H1 (cell line): ENCODE data around the gene FEV. TPM values are rescaled to one million over a fixed set of nuclear protein-coding genes. Genes with fewer than 3 reads are reported as not detected.

Source experiments
- CTCF ChIA-PET: fragments of 300-600 bp; sonication (Branson Sonifier 250); formaldehyde crosslinking; loops from one replicate; lab custom pipeline; 2021; ENCODE audit not compliant: partially characterized antibody; lab: Charles Lee
- POLR2A ChIA-PET: fragments of 300-600 bp; sonication (Branson Sonifier 250); formaldehyde crosslinking; loops from one replicate; lab custom pipeline; 2021; ENCODE audit warnings: inconsistent platforms; ENCODE audit not compliant: partially characterized antibody; lab: Charles Lee
- DNase-seq, 2 experiments: peaks; one replicate each; pipeline versions ENCODE4 v3.0.0 to v3.0.0-alpha.2; 2010 to 2022; ENCODE audit warnings: low spot score in 2 of 2, low read depth in 1 of 2, mixed read lengths in 1 of 2
- FAIRE-seq: peaks from 2 replicates; lab custom pipeline; 2011; peaks lifted over from hg19 to GRCh38; lab: Jason Lieb, UNC
- H2AFZ ChIP-seq: 2 replicates; pipeline ENCODE4 v1.8.1; 2012; ENCODE audit warnings: low read length, inconsistent platforms
- H2AK5ac ChIP-seq: 2 replicates; pipeline ENCODE4 v1.6.1; 2013; ENCODE audit warnings: low read depth, low read length
- H2BK120ac ChIP-seq: replicated peaks from 2 replicates; pipeline ENCODE3; 2013; ENCODE audit warnings: low read depth, low read length, inconsistent platforms
- H2BK12ac ChIP-seq: 2 replicates; pipeline ENCODE4 v1.6.1; 2013; ENCODE audit warnings: low read depth, low read length
- H2BK15ac ChIP-seq: 2 replicates; pipeline ENCODE4 v1.6.1; 2013; ENCODE audit warnings: low read length
- H2BK20ac ChIP-seq: 2 replicates; pipeline ENCODE4 v1.6.1; 2013; ENCODE audit warnings: low read length
- H2BK5ac ChIP-seq: 2 replicates; pipeline ENCODE4 v1.6.1; 2013; ENCODE audit warnings: low read depth, low read length
- H3K14ac ChIP-seq: 2 replicates; pipeline ENCODE4 v1.6.1; 2013; ENCODE audit warnings: inconsistent platforms; ENCODE audit not compliant: insufficient read length
- H3K18ac ChIP-seq: 2 replicates; pipeline ENCODE4 v1.6.1; 2013; ENCODE audit warnings: low read length; ENCODE audit errors: extremely low read depth
- H3K23ac ChIP-seq: 2 replicates; pipeline ENCODE4 v1.6.1; 2013; ENCODE audit warnings: inconsistent platforms; ENCODE audit not compliant: insufficient read length
- H3K23me2 ChIP-seq: 2 replicates; pipeline ENCODE4 v1.6.1; 2013; ENCODE audit warnings: low read depth, low read length
- H3K27ac ChIP-seq: 2 replicates; pipeline ENCODE4 v1.6.1; 2011; ENCODE audit warnings: low read depth, low read length, inconsistent platforms
- H3K27me3 ChIP-seq, 4 experiments: replicated peaks in 1 of 4; 1 replicate in 1 of 4; 2 replicates in 3 of 4; pipeline versions ENCODE4 v1.6.1 to v1.8.1; 2011 to 2013; ENCODE audit warnings: low read length in 3 of 4, mild to moderate bottlenecking in 3 of 4, inconsistent platforms in 2 of 4, mixed read lengths in 2 of 4, moderate library complexity in 1 of 4; ENCODE audit not compliant: control insufficient read depth in 3 of 4, insufficient read depth in 3 of 4; ENCODE audit errors: extremely low read depth in 1 of 4
- H3K36me3 ChIP-seq, 4 experiments: 2 replicates each; pipeline versions ENCODE4 v1.6.1 to v1.8.1; 2011 to 2013; ENCODE audit warnings: mild to moderate bottlenecking in 4 of 4, low read length in 3 of 4, moderate library complexity in 2 of 4, control low read depth in 1 of 4, inconsistent platforms in 1 of 4; ENCODE audit not compliant: insufficient read depth in 4 of 4, control insufficient read depth in 2 of 4
- H3K4ac ChIP-seq: replicated peaks from 2 replicates; pipeline ENCODE3; 2013; ENCODE audit warnings: low read length, low read depth, mixed read lengths, inconsistent platforms; ENCODE audit not compliant: insufficient read length
- H3K4me1 ChIP-seq, 4 experiments: replicated peaks in 1 of 4; 1 replicate in 1 of 4; 2 replicates in 3 of 4; pipeline versions ENCODE4 v1.6.1 to v1.8.1; 2011 to 2013; ENCODE audit warnings: low read length in 3 of 4, inconsistent platforms in 2 of 4, mixed read lengths in 1 of 4; ENCODE audit not compliant: insufficient read depth in 4 of 4, control insufficient read depth in 3 of 4
- H3K4me2 ChIP-seq, 2 experiments: 2 replicates each; pipeline versions ENCODE4 v1.6.1 to v1.8.1; 2011 to 2013; ENCODE audit warnings: low read depth in 2 of 2, low read length in 2 of 2, control low read depth in 1 of 2, inconsistent platforms in 1 of 2, mild to moderate bottlenecking in 1 of 2; ENCODE audit not compliant: insufficient read depth in 1 of 2
- H3K4me3 ChIP-seq, 4 experiments: fragments of 200-600, 300-600 bp in 1 of 4; sonication (generic), shearing (Covaris generic), sonication (Bioruptor Twin) in 1 of 4; 2 replicates each; pipeline versions ENCODE4 v1.5.1 to v1.8.1; 2011 to 2016; ENCODE audit warnings: low read length in 4 of 4, low read depth in 3 of 4, control low read depth in 2 of 4, inconsistent platforms in 2 of 4, mild to moderate bottlenecking in 2 of 4, mixed read lengths in 1 of 4, moderate library complexity in 1 of 4; ENCODE audit not compliant: insufficient read depth in 2 of 4; ENCODE audit errors: extremely low read depth in 1 of 4
- H3K56ac ChIP-seq: replicated peaks from 2 replicates; pipeline ENCODE3; 2013; ENCODE audit warnings: low read depth, mild to moderate bottlenecking, mixed read lengths, low read length, inconsistent platforms; ENCODE audit not compliant: insufficient read length
- H3K79me1 ChIP-seq: 2 replicates; pipeline ENCODE4 v1.6.1; 2013; ENCODE audit warnings: low read depth, low read length, control low read depth
- H3K79me2 ChIP-seq, 2 experiments: 2 replicates each; pipeline versions ENCODE4 v1.6.1 to v1.8.1; 2012 to 2013; ENCODE audit warnings: low read length in 2 of 2, mild to moderate bottlenecking in 2 of 2, inconsistent platforms in 1 of 2; ENCODE audit not compliant: insufficient read depth in 2 of 2, control insufficient read depth in 1 of 2
- H3K9ac ChIP-seq, 4 experiments: replicated peaks in 1 of 4; 1 replicate in 1 of 4; 2 replicates in 3 of 4; pipeline versions ENCODE4 v1.6.1 to v1.8.1; 2011 to 2013; ENCODE audit warnings: low read depth in 3 of 4, low read length in 3 of 4, control low read depth in 2 of 4, mild to moderate bottlenecking in 2 of 4, moderate library complexity in 2 of 4, inconsistent platforms in 1 of 4; ENCODE audit errors: extremely low read depth in 1 of 4
- H3K9me3 ChIP-seq, 2 experiments: 2 replicates each; pipeline versions ENCODE4 v1.6.1 to v1.8.1; 2012 to 2013; ENCODE audit warnings: mild to moderate bottlenecking in 2 of 2, moderate library complexity in 2 of 2, control low read depth in 1 of 2, inconsistent platforms in 1 of 2, low read depth in 1 of 2, low read length in 1 of 2, mixed read lengths in 1 of 2; ENCODE audit not compliant: insufficient read depth in 2 of 2
- H4K20me1 ChIP-seq, 2 experiments: replicated peaks in 1 of 2; 2 replicates each; pipeline versions ENCODE3 to v1.8.1; 2011 to 2013; ENCODE audit warnings: inconsistent platforms in 2 of 2, low read length in 2 of 2, mild to moderate bottlenecking in 1 of 2; ENCODE audit not compliant: insufficient read depth in 2 of 2, control insufficient read depth in 1 of 2
- H4K5ac ChIP-seq: 2 replicates; pipeline ENCODE4 v1.6.1; 2013; ENCODE audit warnings: low read length, low read depth, mixed read lengths, inconsistent platforms; ENCODE audit not compliant: insufficient read length
- H4K8ac ChIP-seq: 2 replicates; pipeline ENCODE4 v1.8.0; 2013; ENCODE audit warnings: mild to moderate bottlenecking, moderate library complexity, low read length, inconsistent platforms; ENCODE audit not compliant: insufficient read depth; ENCODE audit errors: extremely low read depth
- H4K91ac ChIP-seq: replicated peaks from 2 replicates; pipeline ENCODE3; 2013; ENCODE audit warnings: low read length, mixed read lengths, inconsistent platforms; ENCODE audit not compliant: insufficient read length
- ATF3 ChIP-seq: IDR thresholded peaks from 2 replicates; pipeline ENCODE4 v1.6.1; 2011; ENCODE audit warnings: low read depth, mild to moderate bottlenecking, low read length; ENCODE audit not compliant: insufficient read depth
- BRCA1 ChIP-seq: IDR thresholded peaks from 2 replicates; pipeline ENCODE4 v1.6.1; 2012; ENCODE audit warnings: low read depth, low read length, improper control_type of control experiment
- CBX8 ChIP-seq: fragments of 300-800, 300-1000 bp; sonication (generic); IDR thresholded peaks from 2 replicates; pipeline ENCODE4 v1.7.1; 2016; ENCODE audit warnings: low read depth, low read length, borderline replicate concordance
- CREB1 ChIP-seq: IDR thresholded peaks from 2 replicates; pipeline ENCODE4 v1.6.1; 2012; ENCODE audit warnings: inconsistent platforms
- WGBS, 2 experiments: shearing (Covaris generic) in 1 of 2; methylation state at CpG; one replicate each; pipeline versions ENCODE4 v1.1.6 to v1.1.7; 2013 to 2015; ENCODE audit warnings: low lambda C conversion rate in 2 of 2, mixed read lengths in 2 of 2, inconsistent platforms in 1 of 2, low coverage in 1 of 2, missing lambda C conversion rate in 1 of 2; ENCODE audit not compliant: insufficient replicate concordance in 2 of 2, insufficient coverage in 1 of 2, insufficient read length in 1 of 2; ENCODE audit errors: extremely low coverage in 1 of 2, missing lambda C conversion rate in 1 of 2; 5-methylcytosine and 5-hydroxymethylcytosine counted together
- polyA plus RNA-seq, 7 experiments: library from polyadenylated mRNA; depleted of rRNA in 3 of 7; stranded (reverse) in 5 of 7; unstranded in 2 of 7; fragments of >200 nt in 5 of 7; fragments of 200-250 nt in 2 of 7; gene quantifications; 1 replicate in 5 of 7; 2 replicates in 1 of 7; 4 replicates in 1 of 7; pipeline versions ENCODE4 v1.2.1 to v1.2.3, GENCODE V29; 2011 to 2013; ENCODE audit warnings: missing spikeins in 2 of 7, mixed read lengths in 2 of 7
- total RNA-seq: library from RNA; stranded (reverse); fragmentation: NEBNext Ultra II Directional; extraction: Animal tissue kit (Norgen Biotek cat#: 25700); gene quantifications from 2 replicates; pipeline ENCODE4 v1.2.1, GENCODE V29; 2021

The FEV gene
- total and polyA plus RNA-seq, 2 of the 8 experiments (the other 6 are each of a cell fraction or from before 2014, with no cell fraction given): not detected

- Histone ChIP-seq H2BK15ac (no peak overlapping the region), H2AK5ac (no peak overlapping the region), H4K5ac (no peak overlapping the region), H3K27me3 (peaks cover 97 to 100% (median 99%) of the 10 kb centered on the region in 4 experiments), H3K4me1 (peaks cover 0 to 19% (median 11%) of the 10 kb centered on the region in 4 experiments; a peak in 5 of 7 replicates), H3K18ac (no peak overlapping the region), H3K23ac (no peak overlapping the region), H3K79me2 (no peaks in the 10 kb centered on the region), H3K27ac (no peak overlapping the region), H3K79me1 (no peaks in the 10 kb centered on the region), H3K4me2 (no peak overlapping the region), H3K14ac (no peak overlapping the region), H3K36me3 (peaks cover 0 to 6% (median 0%) of the 10 kb centered on the region in 4 experiments; a peak in 1 of 8 replicates), H3K9ac (no peak overlapping the region), H2AFZ (no peak overlapping the region), H2BK20ac (no peak overlapping the region), H4K8ac (no peak overlapping the region), H2BK120ac (no peak overlapping the region), H3K9me3 (no peaks in the 10 kb centered on the region), H4K20me1 (peaks cover 25 to 40% of the 10 kb centered on the region in 2 experiments), H2BK12ac (no peak overlapping the region), H4K91ac (no peak overlapping the region), H3K56ac (no peak overlapping the region), H3K4ac (no peak overlapping the region), H3K23me2 (peaks cover 3% of the 10 kb centered on the region; the same call in 1 of the 2 replicates), H3K4me3 (no peak overlapping the region), H2BK5ac (no peak overlapping the region)
- POLR2A ChIA-PET: interaction anchor here (1.4 kb wide), 1 partner anchor 10 kb away, joined by 4 read pairs; no protein-coding TSS in a partner anchor
- WGBS, 2 experiments: 67% methylated on average over 2 of the region's 2 CpGs; no CpG with 5 or more reads in 1 of the 2 experiments
- CTCF ChIA-PET: interaction anchor here (0.6 to 19.5 kb wide), 8 partner anchors 10 to 113 kb away, joined by 3 to 284 read pairs (median 5); partner anchors contain the start of gene FEV
- no peak for FAIRE-seq
- no peak for DNase-seq
- no peak for TF ChIP-seq CBX8
- no peak for TF ChIP-seq BRCA1
- no peak for TF ChIP-seq ATF3
- TF ChIP-seq CREB1: no peak
Observed at GRCh38 chr2:218988650-218989049, 3.7 kb upstream of the FEV start.
